Glomerular visceral epithelial cell (primary cell): ENCODE data around the gene GPR63.

Experiments used
- DNase-seq: peaks from one replicate; pipeline ENCODE4 v3.0.0-alpha.2; 2016; ENCODE audit errors: extremely low spot score

GPR63 gene

DNA sequence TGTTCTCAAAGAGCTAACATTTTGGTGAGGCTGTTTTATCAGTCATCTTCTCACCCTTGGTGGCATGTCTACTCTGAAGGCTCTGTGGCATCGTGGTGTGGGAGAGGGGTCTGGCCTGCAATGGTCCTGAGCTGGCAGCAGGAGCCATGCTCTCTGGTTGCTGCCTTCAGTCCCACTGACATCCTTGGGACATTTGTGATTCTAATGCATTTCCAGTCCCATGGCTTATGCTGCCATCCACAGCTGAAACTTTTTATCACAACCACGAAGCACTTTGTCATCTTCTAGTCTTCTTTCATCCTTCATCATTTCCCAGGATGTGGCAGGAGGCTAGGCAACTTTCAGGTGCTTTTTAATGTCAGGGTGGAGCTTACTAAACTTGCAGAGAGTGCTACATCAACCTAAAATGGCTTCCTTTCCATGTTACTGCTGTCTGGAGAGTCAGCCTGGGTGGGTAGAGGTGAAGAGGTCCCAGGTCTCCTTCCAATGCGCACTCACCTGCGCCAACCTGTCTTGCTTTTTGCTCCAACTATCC is 77.1 kb downstream of the GPR63 start:
- no peak for DNase-seq

GRCh38 chr6:96755096-96755495 is 82.2 kb downstream of the GPR63 start:
- no peak for DNase-seq

DNA sequence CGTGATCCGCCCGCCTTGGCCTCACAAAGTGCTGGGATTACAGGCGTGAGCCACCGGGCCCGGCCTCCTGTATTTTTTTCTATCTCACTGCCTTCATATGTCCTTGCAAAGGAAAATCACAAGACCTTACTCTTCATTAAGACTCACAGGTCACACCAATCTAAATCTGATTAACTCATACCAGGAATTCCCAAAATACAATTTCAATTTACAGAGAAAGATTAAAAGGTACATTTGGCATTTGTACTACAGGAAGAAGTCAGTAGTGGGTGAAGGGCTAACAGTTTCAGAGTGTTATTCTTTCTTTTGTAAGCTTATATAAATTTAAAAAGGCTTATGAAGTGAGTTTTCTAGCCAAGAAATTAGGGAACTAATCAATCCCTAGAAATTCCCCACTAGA is 87.4 kb downstream of the GPR63 start:
- no peak for DNase-seq
